Nephron (organoid): ENCODE data around the gene ANKRD30B.
"Not testable (repeated sequence)": the region's sequence is repeated elsewhere in the genome, so short reads cannot be mapped to it uniquely, and the experiment has no call there.

Experiments
- H3K27ac Mint-ChIP-seq, 3 experiments: 2 replicates each; pipeline ENCODE4 v1.8.0; 2020; ENCODE audit warnings: mixed read lengths in 3 of 3, mild to moderate bottlenecking in 2 of 3, moderate library complexity in 1 of 3
- H3K27me3 Mint-ChIP-seq: 2 replicates; pipeline ENCODE4 v1.8.0; 2021; ENCODE audit warnings: low read depth, mild to moderate bottlenecking, moderate library complexity, mixed read lengths
- H3K36me3 Mint-ChIP-seq: 2 replicates; pipeline ENCODE4 v1.8.0; 2020; ENCODE audit warnings: low read depth, mixed read lengths
- H3K4me1 Mint-ChIP-seq: 2 replicates; pipeline ENCODE4 v1.8.0; 2020; ENCODE audit warnings: mixed read lengths
- H3K4me3 Mint-ChIP-seq, 3 experiments: 2 replicates each; pipeline ENCODE4 v1.8.0; 2020; ENCODE audit warnings: mild to moderate bottlenecking in 3 of 3, mixed read lengths in 3 of 3, moderate library complexity in 2 of 3
- H3K9me3 Mint-ChIP-seq: 2 replicates; pipeline ENCODE4 v1.8.0; 2020; ENCODE audit warnings: mixed read lengths
- TF ChIP-seq, protein P1 (sequence below), 3 experiments: fragments of 200-600 bp; sonication (generic); IDR thresholded peaks; one replicate each; pipeline ENCODE4 v1.5.0; 2021; ENCODE audit warnings: antibody characterized with exemption in 3 of 3; ENCODE audit not compliant: unreplicated experiment in 3 of 3

Gene ANKRD30B

DNA sequence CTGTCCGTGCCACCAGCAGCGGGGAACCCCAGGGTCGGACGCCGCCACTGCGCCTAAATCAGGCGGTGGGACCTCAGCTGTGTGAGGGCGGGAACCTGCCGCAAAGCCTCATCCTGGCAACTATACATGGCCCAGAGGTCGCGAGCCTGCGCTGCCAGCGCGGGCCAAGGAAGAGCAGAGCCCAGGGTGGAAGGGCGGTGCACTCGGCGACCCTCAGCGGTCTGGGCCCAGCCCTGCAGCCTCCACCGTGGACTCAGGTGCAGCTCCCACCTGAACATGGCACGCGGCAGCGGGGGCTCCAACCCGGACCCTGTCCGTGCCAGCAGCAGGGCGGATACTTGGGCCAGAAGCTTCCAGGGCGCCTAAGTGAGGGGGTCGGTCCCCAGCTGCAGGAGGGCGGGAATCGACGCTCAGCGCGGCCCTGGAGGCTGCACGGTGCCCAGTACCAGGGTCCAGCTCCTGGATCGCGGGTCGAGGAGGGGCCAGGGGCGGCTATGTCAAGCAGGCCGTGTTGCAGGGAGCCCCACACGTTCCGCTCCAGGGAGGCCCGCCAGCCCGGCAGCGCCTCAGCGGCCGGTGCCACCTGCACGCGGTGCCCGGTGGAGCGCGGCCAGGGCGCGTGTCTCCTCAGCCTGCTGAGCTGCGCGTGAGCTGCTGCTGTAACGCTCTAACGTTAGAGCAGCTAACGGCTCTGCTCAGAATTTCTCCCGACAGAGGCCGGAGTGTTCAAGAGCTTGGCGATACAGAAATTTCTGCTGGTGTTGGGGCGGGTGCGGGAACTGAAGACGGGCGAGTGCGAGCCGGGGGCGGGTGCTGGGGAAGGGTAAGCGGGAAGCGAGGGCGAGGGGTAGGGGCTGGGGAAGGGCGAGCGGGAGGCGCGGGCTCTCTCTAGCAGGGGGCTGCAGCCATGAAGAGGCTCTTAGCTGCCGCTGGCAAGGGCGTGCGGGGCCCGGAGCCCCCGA, at the start of gene ANKRD30B:
Gene ANKRD30B, plus strand, starts transcription at position 660 of the 962 bp plus-strand sequence. Its CDS starts 248 bp downstream, at position 908.
- TF ChIP-seq, protein P1, sequence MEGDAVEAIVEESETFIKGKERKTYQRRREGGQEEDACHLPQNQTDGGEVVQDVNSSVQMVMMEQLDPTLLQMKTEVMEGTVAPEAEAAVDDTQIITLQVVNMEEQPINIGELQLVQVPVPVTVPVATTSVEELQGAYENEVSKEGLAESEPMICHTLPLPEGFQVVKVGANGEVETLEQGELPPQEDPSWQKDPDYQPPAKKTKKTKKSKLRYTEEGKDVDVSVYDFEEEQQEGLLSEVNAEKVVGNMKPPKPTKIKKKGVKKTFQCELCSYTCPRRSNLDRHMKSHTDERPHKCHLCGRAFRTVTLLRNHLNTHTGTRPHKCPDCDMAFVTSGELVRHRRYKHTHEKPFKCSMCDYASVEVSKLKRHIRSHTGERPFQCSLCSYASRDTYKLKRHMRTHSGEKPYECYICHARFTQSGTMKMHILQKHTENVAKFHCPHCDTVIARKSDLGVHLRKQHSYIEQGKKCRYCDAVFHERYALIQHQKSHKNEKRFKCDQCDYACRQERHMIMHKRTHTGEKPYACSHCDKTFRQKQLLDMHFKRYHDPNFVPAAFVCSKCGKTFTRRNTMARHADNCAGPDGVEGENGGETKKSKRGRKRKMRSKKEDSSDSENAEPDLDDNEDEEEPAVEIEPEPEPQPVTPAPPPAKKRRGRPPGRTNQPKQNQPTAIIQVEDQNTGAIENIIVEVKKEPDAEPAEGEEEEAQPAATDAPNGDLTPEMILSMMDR (IDR thresholded peaks at IDR 0.05; ENCODE audit: unreplicated experiment in 3 of 3) = no peak
- H3K27me3 Mint-ChIP-seq = no peaks in the 10 kb centered on the region

DNA sequence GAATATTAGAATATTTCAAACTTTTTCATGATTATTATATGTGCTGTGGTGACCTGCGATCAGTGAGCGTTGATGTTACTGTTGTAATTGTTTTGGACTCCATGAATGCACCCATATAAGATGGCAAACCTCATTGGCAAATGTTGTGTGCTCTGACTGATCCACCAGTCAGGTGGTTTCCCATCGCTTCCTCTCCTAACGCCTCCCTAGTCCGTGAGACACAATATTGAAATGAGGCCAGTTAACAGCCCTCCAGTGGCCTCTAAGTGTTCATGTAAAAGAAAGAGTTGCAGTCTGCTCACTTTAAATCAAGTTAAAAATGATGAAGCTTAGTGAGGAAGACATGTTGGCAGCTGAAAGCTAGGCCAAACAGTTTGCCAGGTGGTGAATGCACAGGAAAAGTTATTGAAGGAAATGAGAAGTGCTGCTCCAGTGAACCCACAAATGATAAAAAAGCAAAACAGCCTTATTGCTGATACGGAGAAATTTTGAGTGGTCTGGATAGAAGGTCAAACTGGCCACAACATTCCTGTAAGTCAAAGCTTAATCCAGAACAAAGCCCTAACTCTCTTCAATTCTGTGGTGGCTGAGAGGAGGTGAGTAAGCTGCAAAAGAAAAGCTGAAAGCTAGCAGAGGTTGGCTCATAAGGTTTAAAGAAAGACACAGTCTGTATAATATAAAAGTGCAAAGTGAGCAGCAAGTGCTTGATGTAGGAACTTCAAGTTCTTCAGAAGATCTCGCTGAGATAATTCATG, 46.5 kb upstream of the ANKRD30B start:
- not testable (repeated sequence) for H3K36me3 Mint-ChIP-seq, H3K4me1 Mint-ChIP-seq, H3K27ac Mint-ChIP-seq, H3K27me3 Mint-ChIP-seq, H3K4me3 Mint-ChIP-seq
- H3K9me3 Mint-ChIP-seq = peaks cover 20% of the 10 kb centered on the region

More for the DNA sequence above, at the start of gene ANKRD30B:
- Mint-ChIP-seq H3K9me3 (peaks cover 27% of the 10 kb centered on the region), H3K36me3 (no peaks in the 10 kb centered on the region), H3K4me1 (no peaks in the 10 kb centered on the region), H3K27ac (no peak within 1 kb of the TSS), H3K4me3 (no peak within 1 kb of the TSS)

DNA sequence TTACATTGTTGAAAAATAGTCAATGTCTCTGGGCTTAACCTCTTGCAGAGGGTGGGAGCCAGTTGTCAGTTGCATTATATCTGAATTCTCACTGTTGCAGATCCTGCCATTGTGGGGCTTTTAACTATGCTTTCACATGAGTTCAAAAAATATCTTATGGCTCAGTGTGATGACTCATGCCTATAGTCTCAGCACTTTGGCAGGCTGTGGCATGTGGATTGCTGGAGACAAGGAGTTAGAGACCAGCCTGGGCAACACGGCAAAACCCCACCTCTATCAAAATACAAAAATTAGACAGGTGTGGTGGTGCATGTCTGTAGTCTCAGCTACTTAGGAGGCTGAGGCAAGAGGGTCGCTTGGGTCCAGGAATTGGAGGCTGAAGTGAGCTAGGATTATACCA, 38.2 kb upstream of the ANKRD30B start:
- not testable (repeated sequence) for H3K4me1 Mint-ChIP-seq, H3K4me3 Mint-ChIP-seq, H3K27ac Mint-ChIP-seq, H3K27me3 Mint-ChIP-seq, H3K36me3 Mint-ChIP-seq
- peaks cover 18% of the 10 kb centered on the region for H3K9me3 Mint-ChIP-seq

DNA sequence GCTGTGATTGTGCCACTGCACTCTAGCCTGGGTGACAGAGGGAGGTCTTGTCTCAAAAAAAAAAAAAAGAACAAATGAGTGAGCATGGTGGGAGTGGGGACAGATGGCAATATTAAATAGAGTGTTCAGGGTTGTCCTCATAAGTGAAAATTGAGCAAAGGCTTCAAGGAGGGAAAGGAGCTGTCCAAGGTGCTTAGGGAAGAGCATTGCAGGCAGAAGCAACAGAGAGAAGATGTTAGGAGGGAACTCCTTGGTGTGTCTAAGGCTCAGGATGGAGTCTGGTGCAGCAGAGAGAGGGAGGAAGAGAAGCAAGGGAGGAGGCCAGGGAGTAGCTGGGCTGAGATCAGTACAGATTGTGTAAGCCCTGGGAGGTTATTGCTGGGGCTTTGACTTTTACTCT, 26.4 kb upstream of the ANKRD30B start:
- H3K9me3 Mint-ChIP-seq = peaks cover 13% of the 10 kb centered on the region
- H3K36me3 Mint-ChIP-seq, H3K27me3 Mint-ChIP-seq, H3K27ac Mint-ChIP-seq, H3K4me3 Mint-ChIP-seq, H3K4me1 Mint-ChIP-seq: not testable (repeated sequence)

- not testable (repeated sequence) for H3K36me3 Mint-ChIP-seq, H3K4me3 Mint-ChIP-seq, H3K27ac Mint-ChIP-seq, H3K27me3 Mint-ChIP-seq, H3K4me1 Mint-ChIP-seq
- H3K9me3 Mint-ChIP-seq = peaks cover 18% of the 10 kb centered on the region
These were observed 8.9 kb upstream of the ANKRD30B start for GRCh38 chr18:14739056-14739455.

GRCh38 chr18:14746897-14747296, 1.1 kb upstream of the ANKRD30B start:
- no peaks in the 10 kb centered on the region for H3K27me3 Mint-ChIP-seq

GRCh38 chr18:14748496-14748895, 524 bp downstream of the ANKRD30B start:
- no peaks in the 10 kb centered on the region for H3K27me3 Mint-ChIP-seq
- H3K4me3 Mint-ChIP-seq = no peak overlapping the region
- H3K4me1 Mint-ChIP-seq = no peaks in the 10 kb centered on the region
- H3K27ac Mint-ChIP-seq = no peak overlapping the region
- H3K36me3 Mint-ChIP-seq = no peaks in the 10 kb centered on the region
- TF ChIP-seq, protein P1 (IDR thresholded peaks at IDR 0.05; ENCODE audit: unreplicated experiment in 3 of 3) = no peak
- H3K9me3 Mint-ChIP-seq = peaks cover 23% of the 10 kb centered on the region

More at GRCh38 chr18:14746897-14747296, 1.1 kb upstream of the ANKRD30B start:
- Mint-ChIP-seq H3K4me1 (no peaks in the 10 kb centered on the region), H3K9me3 (peaks cover 21% of the 10 kb centered on the region), H3K27ac (no peak overlapping the region), H3K4me3 (no peak overlapping the region), H3K36me3 (no peaks in the 10 kb centered on the region)
- TF ChIP-seq, protein P1 (IDR thresholded peaks at IDR 0.05; ENCODE audit: unreplicated experiment in 3 of 3) = no peak

DNA sequence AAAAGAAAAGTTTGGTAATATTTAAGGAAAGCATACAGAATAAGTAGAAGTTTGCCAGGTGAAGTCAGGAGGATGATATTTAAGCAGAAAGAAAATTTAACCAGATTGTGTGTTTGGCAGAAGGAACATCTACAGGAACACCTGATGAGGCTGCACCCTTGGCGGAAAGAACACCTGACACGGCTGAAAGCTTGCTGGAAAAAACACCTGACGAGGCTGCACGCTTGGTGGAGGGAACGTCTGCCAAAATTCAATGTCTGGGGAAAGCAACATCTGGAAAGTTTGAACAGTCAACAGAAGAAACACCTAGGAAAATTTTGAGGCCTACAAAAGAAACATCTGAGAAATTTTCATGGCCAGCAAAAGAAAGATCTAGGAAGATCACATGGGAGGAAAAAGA, 15.6 kb downstream of the ANKRD30B start:
- H3K4me1 Mint-ChIP-seq, H3K36me3 Mint-ChIP-seq, H3K27ac Mint-ChIP-seq, H3K27me3 Mint-ChIP-seq, H3K4me3 Mint-ChIP-seq: not testable (repeated sequence)
- peaks cover 29% of the 10 kb centered on the region for H3K9me3 Mint-ChIP-seq
